Erythroblast (primary cell): ENCODE results near the gene ZBTB1.

Experiments used
- GATA1 ChIP-seq: IDR thresholded peaks from 2 replicates; pipeline ENCODE4 v1.6.1; 2011; ENCODE audit warnings: low read depth, mild to moderate bottlenecking, control low read depth, low read length, moderate library complexity
- POLR2A ChIP-seq: IDR thresholded peaks from 2 replicates; pipeline ENCODE4 v1.6.1; 2011; ENCODE audit warnings: mild to moderate bottlenecking, low read length

DNA sequence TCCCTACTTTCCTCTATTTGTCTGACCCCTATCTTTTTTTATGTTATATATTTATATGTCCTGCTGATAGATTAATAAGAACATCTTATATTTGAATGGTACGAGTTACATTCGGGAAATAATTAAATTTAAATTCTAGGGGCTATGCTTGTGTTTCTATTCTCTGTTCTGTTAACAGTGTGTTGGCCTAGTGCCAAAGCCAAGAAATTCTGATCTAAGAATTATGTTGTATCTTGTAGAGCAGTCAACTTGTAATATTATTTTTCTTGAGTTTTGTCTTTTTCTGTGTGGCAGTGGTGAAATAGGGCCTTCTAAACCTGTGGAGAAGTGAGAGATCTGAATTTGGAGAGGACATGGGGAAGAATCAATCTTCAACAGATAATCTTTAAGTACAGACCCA is 27.0 kb downstream of the ZBTB1 start:
- TF ChIP-seq POLR2A (no peak), GATA1 (no peak)
